ENCODE data around the gene ELMO3.

ELMO3 gene

DNA sequence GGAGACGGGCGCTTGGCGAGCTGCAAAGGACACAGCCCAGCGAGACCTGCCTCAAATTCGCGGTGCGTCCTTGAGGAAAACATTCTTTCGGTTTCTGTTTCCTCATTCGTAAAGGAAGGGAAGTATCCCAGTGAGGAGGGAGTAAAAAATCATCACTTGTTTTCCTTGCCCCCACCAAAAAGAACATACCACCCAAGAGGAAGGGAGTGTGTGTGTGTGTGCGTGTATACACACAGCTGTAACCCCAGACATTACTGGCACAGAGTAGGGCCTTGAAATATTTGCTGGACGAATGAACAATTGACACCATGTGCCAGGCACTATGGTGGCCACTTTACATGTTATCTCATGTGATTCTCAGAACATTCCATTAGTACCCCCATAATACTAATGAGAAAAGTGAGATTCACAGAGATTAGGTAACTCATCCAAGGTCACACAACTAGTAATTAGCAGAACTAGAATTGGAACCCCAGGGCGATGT, 13.2 kb upstream of the ELMO3 start:
- Histone ChIP-seq H3K27me3 (ENCODE audit: low read depth, low read length) (no peaks in the 10 kb centered on the region), H3K4me3 (ENCODE audit: low read length) (peak overlapping the region; percentile 28), H3K36me3 (replicated peaks; ENCODE audit: low read depth, low read length) (no peaks in the 10 kb centered on the region), H3K27ac (ENCODE audit: low read length) (no peak overlapping the region), H3K9me3 (ENCODE audit: insufficient read depth, low read length) (no peaks in the 10 kb centered on the region), H4K20me1 (ENCODE audit: insufficient read depth, low read length) (no peaks in the 10 kb centered on the region), H3K79me2 (ENCODE audit: low read length) (peaks cover 13% of the 10 kb centered on the region), H3K9ac (ENCODE audit: low read length) (no peak overlapping the region), H3K4me2 (ENCODE audit: low read length) (peak overlapping the region; percentile 88), H3K4me1 (ENCODE audit: low read length) (peaks cover 19% of the 10 kb centered on the region; the same call in 1 of the 2 replicates), H2AFZ (ENCODE audit: low read depth, low read length) (no peak overlapping the region)
- TF ChIP-seq, protein P1, sequence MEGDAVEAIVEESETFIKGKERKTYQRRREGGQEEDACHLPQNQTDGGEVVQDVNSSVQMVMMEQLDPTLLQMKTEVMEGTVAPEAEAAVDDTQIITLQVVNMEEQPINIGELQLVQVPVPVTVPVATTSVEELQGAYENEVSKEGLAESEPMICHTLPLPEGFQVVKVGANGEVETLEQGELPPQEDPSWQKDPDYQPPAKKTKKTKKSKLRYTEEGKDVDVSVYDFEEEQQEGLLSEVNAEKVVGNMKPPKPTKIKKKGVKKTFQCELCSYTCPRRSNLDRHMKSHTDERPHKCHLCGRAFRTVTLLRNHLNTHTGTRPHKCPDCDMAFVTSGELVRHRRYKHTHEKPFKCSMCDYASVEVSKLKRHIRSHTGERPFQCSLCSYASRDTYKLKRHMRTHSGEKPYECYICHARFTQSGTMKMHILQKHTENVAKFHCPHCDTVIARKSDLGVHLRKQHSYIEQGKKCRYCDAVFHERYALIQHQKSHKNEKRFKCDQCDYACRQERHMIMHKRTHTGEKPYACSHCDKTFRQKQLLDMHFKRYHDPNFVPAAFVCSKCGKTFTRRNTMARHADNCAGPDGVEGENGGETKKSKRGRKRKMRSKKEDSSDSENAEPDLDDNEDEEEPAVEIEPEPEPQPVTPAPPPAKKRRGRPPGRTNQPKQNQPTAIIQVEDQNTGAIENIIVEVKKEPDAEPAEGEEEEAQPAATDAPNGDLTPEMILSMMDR (IDR thresholded peaks at IDR 0.05; ENCODE audit: low read depth, low read length): no peak
- no peak for TF ChIP-seq EZH2phosphoT487 (IDR thresholded peaks at IDR 0.05; ENCODE audit: low read depth)

DNA sequence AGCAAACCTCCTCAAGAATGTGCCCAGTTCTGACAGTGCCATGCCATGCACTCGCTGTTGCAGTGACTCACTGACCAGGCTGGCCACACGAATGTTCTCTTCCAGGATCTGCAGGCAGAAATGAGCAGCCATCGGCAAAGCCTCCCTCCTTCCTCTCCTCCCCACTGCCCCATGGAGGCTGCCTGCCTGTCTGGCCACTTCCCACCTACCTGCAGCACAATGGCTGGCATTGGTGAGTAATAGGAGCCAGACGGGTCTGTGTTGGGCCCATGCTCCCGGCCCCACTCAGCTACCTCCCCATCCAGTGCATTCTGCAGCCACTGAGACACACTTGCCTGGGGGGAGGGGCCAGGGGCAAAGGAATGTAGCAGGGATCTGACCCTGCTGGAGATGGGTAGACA, 12.4 kb upstream of the ELMO3 start:
- Histone ChIP-seq H4K20me1 (ENCODE audit: insufficient read depth, low read length) (no peaks in the 10 kb centered on the region), H3K36me3 (replicated peaks; ENCODE audit: low read depth, low read length) (no peaks in the 10 kb centered on the region), H3K9me3 (ENCODE audit: insufficient read depth, low read length) (no peaks in the 10 kb centered on the region), H3K27me3 (ENCODE audit: low read depth, low read length) (no peaks in the 10 kb centered on the region), H3K9ac (ENCODE audit: low read length) (no peak overlapping the region), H3K79me2 (ENCODE audit: low read length) (peaks cover 13% of the 10 kb centered on the region), H3K4me3 (ENCODE audit: low read length) (no peak overlapping the region), H2AFZ (ENCODE audit: low read depth, low read length) (no peak overlapping the region), H3K27ac (ENCODE audit: low read length) (no peak overlapping the region), H3K4me1 (ENCODE audit: low read length) (peaks cover 23% of the 10 kb centered on the region), H3K4me2 (ENCODE audit: low read length) (no peak overlapping the region)
- TF ChIP-seq, protein P1 (IDR thresholded peaks at IDR 0.05; ENCODE audit: low read depth, low read length): no peak
- no peak for TF ChIP-seq EZH2phosphoT487 (IDR thresholded peaks at IDR 0.05; ENCODE audit: low read depth)

DNA sequence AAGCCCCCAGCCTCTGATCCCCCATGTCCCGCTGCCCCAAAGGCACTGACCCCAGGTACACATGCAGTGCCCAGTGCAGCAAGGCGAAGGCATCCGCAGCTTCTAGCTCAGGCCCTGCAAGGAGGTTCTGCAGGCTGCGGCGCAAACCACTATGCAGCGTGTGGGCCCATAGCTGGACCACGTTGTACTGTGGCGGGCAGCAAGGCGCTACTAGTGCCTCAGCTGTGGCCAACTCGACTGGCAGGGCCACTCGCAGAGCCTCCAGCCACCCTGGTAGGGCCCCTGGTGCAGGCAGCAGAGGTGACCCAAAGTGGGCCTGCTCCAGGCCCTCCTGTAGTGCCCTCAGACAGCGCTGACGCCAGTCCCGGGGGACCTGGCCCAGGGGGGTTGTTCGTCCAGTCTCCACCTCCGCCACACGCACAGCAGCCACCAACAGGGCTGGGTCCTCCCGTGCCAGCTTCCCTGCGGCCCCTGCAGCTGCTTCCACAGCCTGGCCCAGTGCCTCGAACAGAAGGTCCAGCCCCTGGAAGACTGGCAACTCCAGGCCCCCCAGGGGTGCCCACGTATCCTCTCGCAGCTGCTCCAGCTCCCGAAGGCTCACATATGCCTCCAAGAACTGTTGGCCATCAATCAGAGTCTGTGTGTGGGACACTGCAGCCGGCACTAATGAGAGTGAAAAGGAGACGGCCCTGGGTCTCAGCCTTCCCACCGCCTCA, 11.6 kb upstream of the ELMO3 start:
- no peak for TF ChIP-seq EZH2phosphoT487 (IDR thresholded peaks at IDR 0.05; ENCODE audit: low read depth)
- TF ChIP-seq, protein P1 (IDR thresholded peaks at IDR 0.05; ENCODE audit: low read depth, low read length): no peak
- no peaks in the 10 kb centered on the region for H3K36me3 ChIP-seq (replicated peaks; ENCODE audit: low read depth, low read length)
- no peak overlapping the region for H3K4me2 ChIP-seq (ENCODE audit: low read length)
- H3K79me2 ChIP-seq (ENCODE audit: low read length): peaks cover 17% of the 10 kb centered on the region
- H3K4me3 ChIP-seq (ENCODE audit: low read length): no peak overlapping the region
- H3K27ac ChIP-seq (ENCODE audit: low read length): no peak overlapping the region
- no peak overlapping the region for H3K9ac ChIP-seq (ENCODE audit: low read length)
- H2AFZ ChIP-seq (ENCODE audit: low read depth, low read length): no peak overlapping the region
- no peaks in the 10 kb centered on the region for H3K9me3 ChIP-seq (ENCODE audit: insufficient read depth, low read length)
- no peaks in the 10 kb centered on the region for H4K20me1 ChIP-seq (ENCODE audit: insufficient read depth, low read length)
- peaks cover 21% of the 10 kb centered on the region for H3K4me1 ChIP-seq (ENCODE audit: low read length)
- no peaks in the 10 kb centered on the region for H3K27me3 ChIP-seq (ENCODE audit: low read depth, low read length)

DNA sequence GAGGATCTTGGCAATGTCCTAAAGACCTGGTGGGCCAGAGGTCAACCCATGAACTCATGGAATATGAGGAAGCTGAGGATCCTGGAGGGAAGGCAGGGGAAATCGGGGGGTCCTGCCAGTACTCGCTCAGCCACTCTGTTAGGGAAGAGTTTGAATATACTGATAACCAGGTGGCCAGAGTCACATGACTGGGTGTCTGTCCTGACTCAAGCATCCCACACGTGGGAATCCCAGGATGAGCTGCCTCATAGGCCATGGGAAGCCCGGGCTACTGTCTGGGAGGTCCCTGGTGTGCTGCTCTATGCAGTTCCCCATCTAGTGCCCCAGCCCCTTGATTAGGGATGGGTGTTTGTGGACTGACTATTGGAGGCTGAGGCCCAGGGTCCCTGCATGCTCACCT, 10.6 kb upstream of the ELMO3 start:
- Histone ChIP-seq H3K36me3 (replicated peaks; ENCODE audit: low read depth, low read length) (peaks cover 2% of the 10 kb centered on the region), H3K9me3 (ENCODE audit: insufficient read depth, low read length) (no peaks in the 10 kb centered on the region), H3K79me2 (ENCODE audit: low read length) (peaks cover 17% of the 10 kb centered on the region), H3K27me3 (ENCODE audit: low read depth, low read length) (no peaks in the 10 kb centered on the region), H3K9ac (ENCODE audit: low read length) (no peak overlapping the region), H4K20me1 (ENCODE audit: insufficient read depth, low read length) (no peaks in the 10 kb centered on the region), H3K4me3 (ENCODE audit: low read length) (no peak overlapping the region), H3K27ac (ENCODE audit: low read length) (no peak overlapping the region), H3K4me2 (ENCODE audit: low read length) (no peak overlapping the region), H3K4me1 (ENCODE audit: low read length) (peaks cover 21% of the 10 kb centered on the region), H2AFZ (ENCODE audit: low read depth, low read length) (no peak overlapping the region)
- no peak for TF ChIP-seq EZH2phosphoT487 (IDR thresholded peaks at IDR 0.05; ENCODE audit: low read depth)
- TF ChIP-seq, protein P1 (IDR thresholded peaks at IDR 0.05; ENCODE audit: low read depth, low read length): no peak

Data from OCI-LY3 (cell line).